NOMO-1 treated with DMSO at 0.1 percent for 48 hours (cell line): ENCODE measurements around the gene LCTL.
"Not testable (repeated sequence)": the region's sequence is repeated elsewhere in the genome, so short reads cannot be mapped to it uniquely, and the experiment has no call there.

Source experiments
- DNase-seq: peaks from one replicate; lab custom pipeline; 2025; ENCODE audit not compliant: unreplicated experiment; lab: John Stamatoyannopoulos, UW

Gene LCTL

DNA sequence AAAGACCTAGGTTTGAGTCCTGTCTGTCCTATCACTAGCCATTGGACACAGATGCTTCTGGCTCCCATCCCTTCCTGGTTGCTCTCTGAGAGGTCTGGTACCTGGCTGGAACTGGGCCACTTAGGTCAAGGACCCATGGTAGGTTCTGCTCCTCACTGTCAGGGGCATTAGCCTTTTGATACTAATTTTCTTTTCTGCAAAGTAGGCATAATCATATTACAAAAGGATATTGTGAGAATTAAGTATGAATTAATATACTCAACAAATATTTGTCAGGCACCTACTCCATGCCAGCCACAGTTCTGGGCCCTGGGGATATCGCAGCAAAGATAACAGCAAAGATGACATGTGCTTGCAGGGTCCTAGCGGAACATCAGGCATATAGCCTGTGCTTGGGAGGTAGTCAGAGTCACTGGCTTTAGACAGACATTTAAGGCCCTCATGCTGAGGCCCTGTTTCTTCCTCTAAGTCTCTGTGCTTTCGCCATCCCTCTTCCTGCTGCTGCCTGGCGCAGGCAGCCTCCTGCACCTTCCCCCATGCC is 25.6 kb upstream of the LCTL start:
- no peak for DNase-seq

DNA sequence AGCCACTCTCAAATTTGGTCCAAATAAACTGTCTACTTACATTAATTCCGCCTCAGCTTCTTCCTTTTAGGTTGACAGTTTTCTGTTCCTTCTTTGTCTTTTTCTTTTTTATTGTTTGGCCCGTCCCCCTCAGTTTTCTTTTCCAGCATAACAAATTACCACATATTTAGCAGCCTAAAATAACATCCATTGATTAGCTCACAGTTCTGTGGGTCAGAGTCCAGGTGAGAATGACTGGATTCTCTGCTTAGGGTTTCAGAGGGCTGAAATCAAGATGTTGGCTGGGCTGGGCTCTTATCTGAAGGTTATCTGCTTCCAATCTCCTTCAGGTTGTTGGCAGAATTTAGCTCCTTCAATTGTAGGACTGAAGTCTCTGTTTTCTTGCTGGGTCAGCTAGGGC is 24.6 kb upstream of the LCTL start:
- no peak for DNase-seq

DNA sequence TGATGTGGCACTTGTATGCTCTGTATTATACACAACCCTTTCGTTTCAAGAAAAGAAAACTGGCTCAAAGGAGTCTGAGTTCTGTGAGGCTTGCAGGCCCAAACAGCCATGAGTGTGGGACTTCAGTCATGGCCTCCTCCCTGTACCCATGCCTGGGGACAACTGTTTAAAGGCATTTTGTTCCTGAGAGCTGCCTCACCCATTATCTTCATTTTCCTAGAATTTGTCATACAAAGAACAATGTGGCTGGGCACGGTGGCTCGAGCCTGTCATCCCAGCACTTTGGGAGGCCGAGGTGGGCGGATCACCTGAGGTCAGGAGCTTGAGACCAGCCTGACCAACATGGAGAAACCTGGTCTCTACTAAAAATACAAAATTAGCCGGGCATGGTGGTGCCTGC is 23.6 kb upstream of the LCTL start:
- not testable (repeated sequence) for DNase-seq

DNA sequence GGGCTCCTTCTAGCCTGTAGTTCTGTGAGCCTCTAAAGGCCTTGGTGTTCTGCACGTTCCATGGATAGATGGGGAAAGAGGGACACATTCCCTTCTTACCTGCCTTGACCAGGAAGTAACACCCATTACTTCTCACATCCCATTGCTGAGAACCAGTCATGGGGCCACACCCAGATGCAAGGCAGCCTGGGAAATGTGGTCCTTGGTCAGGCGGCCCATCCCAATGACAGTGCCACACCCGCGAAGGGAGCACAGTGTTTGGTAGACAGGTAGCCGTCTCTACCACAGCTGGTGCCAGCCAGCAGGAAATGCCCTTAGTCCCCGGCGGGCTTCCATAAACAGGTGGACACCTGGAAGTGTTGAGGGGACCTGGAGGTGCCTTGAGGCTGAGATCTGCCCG is 23.2 kb upstream of the LCTL start:
- DNase-seq = no peak

DNA sequence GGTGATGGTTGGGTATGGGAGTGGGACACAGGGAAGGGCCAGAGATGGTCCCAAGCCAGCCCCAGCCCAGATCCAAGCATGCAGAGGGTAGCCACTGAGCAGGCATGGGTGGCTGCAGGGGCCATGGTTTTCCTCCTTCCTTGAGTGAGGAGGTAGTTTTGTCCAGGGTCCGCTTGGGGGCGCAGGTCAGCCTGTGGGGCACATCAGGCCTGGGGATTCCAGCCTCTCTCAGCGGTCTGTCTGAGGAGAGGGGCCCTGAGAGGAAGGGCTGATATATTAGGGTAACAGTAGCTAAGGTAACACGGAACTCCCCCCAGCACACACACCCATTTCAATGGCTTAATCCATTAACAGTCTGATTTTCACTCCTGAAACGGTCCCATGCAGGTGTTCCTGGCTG is 22.7 kb upstream of the LCTL start:
- DNase-seq = no peak

DNA sequence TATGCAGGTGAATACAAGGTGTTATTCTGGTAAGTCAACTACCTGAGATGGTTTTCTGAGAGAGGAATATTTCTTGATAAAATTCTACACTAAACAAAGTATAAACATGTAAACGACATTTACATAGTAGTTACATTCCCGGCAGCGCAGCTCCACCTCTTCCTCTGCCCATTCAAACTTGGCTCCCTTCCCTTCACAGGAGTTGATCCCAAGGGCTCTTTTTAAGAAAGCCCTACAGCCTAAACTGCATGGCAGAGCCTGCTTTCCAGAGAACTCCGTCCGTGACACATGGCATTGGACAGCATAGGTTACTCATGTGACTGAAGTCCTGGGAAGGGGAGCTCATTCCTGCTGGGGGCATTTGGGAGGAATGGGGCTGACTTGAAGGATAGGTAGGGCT is 22.0 kb upstream of the LCTL start:
- DNase-seq = no peak

DNA sequence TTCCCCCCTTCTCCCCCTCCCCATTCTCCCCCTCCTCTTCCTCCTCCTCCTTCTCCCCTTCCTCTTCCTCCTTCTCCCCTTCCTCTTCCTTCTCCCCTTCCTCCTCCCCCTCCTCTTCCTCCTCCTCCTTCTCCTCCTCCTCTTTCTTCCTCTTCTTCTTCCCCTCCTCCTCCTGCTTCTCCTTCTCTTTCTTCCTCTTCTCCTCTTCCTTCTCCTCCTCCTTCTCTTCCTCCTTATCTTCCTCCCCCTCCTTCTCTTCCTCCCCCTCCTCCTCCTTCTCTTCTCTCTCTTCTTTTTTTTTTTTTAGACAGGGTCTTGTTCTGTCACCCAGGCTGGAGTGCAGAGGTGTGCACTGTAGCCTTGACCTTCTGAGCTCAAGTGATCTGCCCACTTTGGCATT is 21.2 kb upstream of the LCTL start:
- no peak for DNase-seq

DNA sequence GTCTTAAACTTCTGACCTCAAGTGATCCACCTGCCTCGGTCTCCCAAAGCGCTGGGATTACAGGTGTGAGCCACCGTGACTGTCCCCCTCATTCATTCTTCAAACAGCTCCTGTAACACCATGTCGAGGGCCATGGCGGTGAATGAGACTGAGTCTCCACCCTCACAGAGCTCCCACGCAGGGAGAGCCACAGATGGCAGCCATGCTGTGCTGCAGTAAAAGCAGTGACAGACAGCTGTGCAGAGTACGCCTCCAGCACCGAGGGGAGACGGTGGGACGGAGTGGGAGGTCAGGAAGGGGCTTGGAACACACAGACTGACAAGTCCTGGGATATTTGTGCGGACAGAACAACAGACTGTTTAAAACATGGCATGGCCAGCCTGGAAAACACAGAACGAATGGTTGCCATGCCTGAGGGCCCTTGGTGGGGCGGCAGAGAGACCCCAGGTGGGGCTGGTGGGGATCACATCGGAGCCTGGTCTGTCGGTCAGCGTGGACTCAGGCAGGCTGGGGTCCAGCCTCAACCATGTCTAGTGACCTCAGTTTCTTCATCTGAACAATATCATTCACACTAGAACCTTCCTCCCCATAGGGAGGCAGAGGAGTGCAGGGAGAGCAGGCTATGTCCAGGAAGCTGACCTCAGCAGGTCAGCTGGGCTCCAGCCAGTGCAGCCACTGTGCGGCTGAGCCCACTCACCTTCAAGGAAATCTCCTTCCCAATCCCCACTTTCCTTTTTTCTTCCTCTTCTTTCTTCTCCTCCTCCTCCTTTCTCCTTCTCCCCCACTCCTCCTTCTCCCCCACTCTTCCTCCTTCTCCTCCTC is 20.6 kb upstream of the LCTL start:
- DNase-seq = no peak

DNA sequence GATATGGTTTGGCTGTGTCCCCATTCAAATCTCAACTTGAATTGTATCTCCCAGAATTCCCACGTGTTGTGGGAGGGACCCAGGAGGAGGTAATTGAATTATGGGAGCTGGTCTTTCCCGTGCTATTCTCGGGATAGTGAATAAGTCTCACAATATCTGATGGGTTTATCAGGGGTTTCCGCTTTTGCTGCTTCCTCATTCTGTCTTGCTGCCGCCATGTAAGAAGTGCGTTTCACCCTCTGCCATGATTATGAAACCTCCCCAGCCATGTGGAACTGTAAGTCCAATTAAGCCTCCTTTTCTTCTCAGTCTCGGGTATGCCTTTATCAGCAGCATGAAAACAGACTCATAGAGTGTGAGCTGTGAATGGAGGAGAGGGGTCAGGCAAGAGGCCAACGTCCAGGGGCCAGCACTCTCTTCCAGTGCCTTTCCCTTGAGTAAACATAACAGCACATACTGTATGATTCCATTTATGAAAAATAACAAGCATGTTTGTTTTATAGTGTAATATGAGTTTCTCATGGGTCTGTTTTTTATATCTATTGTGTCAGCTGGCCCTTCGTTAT is 16.3 kb upstream of the LCTL start:
- peak; percentile 56 for DNase-seq

DNA sequence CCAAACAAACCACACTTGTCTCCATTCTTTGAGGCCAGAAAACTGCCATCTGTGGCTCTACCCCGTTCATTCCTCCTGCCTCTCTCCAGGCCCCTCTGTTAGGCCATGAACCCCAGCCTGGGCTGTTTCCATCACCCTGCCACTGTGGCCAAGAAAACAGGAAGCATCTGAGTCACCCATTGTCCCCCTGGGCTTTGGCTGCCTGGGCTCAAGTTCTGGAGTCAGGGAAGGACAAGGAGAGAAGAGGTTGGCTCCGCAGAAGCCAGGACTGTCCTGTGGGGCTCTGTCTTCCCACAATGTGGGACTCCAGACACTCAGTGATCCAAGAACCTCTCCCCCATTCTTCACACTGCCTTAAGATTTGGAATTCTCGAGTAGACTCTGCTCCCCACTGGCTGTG is 14.8 kb upstream of the LCTL start:
- DNase-seq = no peak

DNA sequence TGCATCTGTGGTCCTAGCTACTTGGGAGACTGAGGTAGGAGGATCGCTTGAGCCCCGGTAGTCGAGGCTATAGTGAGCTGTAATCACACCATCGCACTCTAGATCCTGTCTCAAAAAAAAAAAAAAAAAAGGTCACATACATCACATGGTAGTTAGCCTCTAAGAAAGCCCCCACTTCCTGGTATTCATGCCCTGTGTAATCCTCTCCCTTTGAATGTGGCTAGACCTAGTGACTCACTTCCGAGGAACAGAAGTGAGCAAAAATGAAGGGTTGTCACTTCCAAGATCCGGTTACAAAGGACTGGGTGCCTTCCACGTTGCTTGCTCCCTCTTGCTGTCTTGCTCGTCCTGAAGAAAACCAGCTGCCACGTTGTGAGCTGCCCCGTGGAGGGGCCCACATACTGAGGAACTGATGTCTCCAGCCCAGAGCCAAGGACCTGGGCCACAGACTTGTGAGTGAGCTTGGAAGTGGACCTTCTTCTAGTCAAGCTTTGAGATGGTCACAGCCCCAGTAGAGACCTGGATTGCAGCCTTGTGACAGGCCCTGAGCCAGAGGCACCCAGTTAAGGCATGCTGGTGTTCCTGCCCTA is 12.6 kb upstream of the LCTL start:
- peak; percentile 23 for DNase-seq

DNA sequence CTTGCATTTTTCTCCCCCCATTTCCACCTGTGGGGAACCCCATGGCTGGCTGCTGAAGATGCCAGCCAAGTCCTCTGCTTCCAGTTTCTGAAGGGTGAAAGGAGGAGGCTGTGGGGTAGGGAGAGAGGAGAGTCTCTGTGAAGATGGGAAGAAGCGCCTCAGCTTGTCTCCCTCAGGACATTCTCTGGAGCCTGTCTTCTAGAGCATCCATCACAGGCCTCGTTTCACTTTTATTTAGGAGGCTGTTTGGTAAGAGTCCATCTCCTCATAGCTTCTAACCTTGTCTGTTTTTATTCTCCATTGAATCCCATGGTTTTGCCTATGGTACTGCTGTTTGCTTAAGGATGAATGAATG is 8.8 kb upstream of the LCTL start:
- DNase-seq = no peak

DNA sequence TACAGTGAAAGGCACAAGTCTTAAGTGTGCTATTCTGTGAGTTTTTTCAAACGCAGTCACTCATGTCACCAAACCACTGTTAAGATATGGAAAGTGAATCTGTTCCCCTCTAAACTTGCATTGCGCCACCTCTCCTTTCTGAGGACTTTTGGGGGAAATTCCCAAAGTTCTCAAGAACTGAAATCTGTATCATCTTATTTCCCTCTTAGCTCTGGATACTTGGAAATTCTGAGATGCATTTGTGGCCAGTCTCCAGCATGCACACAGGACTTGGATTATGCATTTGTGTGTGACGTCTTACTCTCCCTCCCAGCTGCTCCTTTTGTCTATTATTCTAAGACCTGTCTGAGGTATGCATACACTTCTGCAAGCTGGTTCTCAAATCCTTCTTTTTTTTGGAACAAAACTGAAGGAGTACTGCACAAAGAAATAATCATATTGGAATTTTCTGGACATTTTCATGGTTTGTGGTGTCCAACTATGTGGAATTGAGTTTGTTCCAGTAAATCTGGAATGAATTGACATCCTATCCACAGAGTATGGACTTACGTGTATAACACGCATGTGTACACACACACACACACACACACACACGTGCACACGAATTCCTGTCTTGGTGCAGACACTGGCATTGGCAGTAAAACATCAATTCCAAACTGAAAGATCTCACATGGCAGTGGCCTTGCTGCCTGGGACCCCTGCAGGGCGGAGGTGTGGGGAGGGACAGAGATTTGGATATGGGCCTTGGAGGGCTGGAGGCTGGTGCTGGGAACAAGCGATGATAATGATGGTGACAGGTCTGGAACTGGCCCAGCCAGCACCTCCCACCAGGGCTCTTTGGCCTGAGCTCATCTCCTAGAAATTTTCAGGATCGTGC is 8.2 kb upstream of the LCTL start:
- DNase-seq = no peak

DNA sequence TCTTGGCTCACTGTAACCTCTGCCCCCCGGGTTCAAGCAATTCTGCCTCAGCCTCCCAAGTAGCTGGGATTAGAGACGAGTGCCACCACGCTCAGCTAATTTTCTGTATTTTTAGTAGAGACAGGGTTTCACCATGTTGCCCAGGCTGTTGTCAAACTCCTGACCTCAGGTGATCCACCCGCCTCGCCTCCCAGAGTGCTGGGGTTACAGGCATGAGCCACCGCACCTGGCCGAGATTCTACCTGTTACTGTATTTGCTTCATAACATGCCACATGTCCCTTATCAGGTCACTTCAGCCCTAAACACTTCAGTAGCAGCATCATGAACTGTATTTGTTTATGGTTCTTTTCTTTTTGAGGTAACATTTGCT is 7.5 kb upstream of the LCTL start:
- no peak for DNase-seq

DNA sequence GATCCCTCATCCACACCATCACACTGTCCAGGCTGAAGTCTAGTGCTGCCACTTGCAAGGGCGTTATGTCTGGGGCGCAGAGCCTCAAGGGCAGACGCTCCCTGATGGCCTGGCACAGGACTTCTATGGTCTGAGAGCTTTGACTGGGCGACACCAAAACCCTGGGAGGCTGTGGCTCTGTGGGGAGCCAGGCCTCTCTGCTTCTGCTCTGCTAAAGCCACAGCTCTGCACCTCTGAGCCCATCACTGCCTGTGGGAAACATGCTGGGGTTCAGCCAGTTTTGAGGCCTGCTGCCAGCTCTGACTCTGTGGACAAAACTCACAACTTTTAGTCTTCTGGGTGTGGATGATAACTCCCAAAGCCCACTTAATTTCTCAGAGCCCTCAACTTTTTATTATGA is 6.3 kb upstream of the LCTL start:
- no peak for DNase-seq

DNA sequence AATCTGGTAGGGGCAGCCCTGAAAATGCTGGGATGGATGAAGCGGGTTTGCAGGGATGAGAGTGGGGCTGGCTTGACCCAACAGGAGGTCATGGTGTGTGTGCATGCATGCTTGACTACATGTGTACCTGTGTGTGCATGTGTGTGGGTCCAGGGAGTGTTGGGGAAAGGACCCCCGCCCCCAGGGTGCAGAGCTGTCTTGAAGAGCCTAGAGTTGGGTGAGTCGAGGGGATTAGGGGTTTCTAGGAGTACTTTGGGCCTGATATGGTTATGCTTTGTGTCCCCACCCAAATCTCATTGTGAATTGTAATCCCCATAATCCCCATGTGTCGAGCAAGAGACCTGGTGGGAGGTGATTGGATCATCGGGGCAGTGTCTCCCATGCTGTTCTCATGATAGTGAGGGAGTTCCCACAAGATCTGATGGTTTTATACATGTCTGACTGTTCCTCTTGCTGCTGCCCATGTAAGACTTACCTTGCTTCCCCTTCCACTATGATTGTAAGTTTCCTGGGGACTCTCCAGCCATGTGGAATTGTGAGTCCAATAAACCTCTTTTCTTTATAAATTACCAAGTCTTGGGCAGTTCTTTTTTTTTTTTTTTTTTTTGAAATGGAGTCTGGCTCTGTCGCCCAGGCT is 5.2 kb upstream of the LCTL start:
- no peak for DNase-seq

DNA sequence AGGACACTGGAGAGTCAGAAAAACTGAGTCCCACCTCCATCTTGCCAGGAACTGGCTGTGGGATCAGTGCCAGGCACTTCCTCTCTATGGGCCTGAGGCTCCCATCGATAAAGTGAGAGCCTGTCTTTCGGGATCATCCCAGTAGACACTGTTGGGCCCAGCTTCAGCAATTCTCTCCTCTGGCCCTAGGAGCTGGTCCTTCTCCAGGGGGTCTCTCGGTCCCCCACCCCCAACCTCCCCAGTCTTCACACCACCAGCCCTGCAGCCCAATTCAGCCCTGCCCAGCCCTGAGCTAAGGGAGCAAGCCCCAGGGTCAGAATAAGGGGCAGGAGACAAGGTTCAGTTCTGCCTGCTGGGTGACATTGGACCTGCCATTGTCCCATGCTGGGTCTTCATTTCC is 4.5 kb upstream of the LCTL start:
- DNase-seq = no peak

DNA sequence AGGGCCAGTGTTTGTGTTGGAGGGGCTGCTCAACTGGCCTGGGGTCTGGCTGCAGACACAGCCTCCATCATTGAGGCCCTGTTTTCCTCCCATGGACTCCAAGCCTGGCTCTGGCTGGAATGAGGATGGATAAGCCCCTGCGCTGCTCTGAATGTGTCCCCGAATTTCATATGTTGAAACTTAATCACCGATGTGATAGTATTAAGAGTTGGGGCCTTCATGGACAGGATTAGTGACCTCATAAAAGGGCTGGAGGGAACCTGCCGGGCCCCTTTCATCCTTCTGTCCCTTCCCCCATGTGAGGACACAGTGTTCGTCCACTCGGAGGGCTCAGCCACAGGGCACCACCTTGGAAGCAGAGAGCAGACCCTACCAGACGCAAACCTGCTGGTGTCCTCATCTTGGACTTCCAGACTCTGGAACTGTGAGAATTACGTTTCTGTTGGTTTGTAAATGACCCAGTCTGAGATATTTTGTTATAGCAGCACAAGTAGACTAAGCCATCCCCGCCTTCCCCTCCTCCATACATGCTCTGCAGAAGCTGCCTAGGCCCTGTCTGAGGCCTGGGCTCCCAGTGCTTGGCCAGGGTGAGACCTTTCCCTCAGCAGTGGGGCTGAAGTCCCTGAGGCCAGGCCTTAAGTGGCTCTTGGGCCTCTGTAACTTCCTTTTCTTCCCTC is 3.8 kb upstream of the LCTL start:
- no peak for DNase-seq

DNA sequence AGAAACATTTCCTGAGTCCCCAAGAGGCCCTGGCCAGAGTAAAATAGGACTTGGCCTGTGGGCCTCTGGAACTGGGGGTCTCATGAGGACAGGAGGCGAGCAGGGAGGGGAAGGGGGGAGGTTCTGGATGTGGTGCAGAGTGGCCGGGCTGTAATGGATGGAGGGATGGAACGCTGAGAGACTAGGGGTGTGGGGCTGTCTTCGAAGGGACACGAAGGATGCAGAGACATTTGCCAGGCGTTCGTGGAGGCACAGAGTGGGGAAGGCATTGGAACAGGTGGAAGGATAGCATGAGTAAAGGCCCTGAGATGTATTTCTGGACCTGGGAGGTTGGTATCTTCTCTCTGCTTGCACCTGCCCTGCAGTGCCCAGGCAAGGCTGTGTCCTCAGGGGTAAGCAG is 2.1 kb upstream of the LCTL start:
- no peak for DNase-seq

DNA sequence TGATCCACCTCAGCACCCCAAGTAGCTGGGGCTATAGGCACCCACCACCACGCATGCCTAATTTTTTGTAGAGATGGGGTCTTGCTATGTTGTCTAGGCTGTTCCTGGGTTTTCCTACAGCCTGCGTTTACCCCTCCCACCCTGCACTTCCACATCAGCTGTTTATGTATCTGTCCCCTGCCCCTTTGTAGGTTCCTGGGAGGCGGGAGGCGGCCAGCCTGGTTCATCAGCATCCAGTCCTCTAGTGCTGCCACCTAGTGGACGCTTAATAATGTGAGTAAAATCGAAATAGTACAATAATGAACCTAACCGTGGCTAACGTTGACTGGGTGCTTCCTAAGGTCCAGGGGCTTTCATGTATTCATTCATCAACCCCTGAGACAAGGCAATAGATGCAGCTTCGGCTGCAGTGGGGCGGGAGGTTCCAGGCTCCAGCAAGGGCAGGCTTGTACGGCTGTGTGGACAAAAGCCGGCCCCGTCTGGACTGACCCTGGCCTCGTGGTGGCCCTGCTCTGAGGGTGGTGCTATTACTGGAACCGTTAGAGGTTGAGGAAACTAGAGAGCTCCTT is 1.2 kb upstream of the LCTL start:
- peak; percentile 62 for DNase-seq
